Measurements from ENCODE around the gene TXN2.
"Not testable (repeated sequence)": the region's sequence is repeated elsewhere in the genome, so short reads cannot be mapped to it uniquely, and the experiment has no call there.

The TXN2 gene

DNA sequence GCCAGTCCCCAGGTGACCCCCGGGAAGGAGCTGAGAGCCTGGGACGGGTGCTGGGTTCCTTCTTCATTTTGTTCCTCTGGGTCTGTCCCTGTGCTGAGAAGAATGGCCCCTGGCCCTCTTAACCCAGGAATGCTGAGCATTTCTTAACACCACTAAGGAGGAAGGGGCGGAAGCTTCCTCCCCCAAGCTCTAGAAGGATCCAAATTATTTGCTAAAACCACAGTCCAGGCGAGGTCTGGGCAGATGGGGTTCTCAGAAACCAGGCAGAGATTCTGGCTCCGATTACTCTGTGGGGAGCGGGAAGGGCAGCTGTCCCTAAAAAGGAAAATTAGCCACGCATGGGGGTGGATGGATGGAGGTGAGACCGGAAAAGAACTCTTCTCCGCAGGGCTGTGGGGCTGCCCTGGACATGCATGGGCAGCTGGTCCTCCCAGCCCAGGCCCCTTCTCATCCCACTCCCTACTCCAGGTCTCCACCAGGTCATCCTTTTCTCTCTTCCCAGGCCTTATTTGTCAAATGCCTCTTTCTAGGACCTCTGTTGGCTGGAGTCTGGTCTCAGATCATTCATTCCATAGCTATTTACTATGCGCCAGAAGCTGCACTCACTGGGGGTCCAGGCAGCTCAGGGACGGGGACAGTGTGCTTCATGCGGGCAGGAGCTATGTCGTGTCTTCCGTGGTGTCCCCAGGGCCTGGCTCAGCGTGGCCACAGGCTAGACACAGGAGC is 48.7 kb downstream of the TXN2 start:
- no peak overlapping the region for H3K4me3 ChIP-seq (ENCODE audit: low read depth, low read length)
- in situ Hi-C loops (cut with HindIII; ENCODE audit: low sequenced_read_pairs) = no loop called here
- DNase-seq (ENCODE audit: low read depth) = peak; percentile 49
- TF ChIP-seq, protein P1, sequence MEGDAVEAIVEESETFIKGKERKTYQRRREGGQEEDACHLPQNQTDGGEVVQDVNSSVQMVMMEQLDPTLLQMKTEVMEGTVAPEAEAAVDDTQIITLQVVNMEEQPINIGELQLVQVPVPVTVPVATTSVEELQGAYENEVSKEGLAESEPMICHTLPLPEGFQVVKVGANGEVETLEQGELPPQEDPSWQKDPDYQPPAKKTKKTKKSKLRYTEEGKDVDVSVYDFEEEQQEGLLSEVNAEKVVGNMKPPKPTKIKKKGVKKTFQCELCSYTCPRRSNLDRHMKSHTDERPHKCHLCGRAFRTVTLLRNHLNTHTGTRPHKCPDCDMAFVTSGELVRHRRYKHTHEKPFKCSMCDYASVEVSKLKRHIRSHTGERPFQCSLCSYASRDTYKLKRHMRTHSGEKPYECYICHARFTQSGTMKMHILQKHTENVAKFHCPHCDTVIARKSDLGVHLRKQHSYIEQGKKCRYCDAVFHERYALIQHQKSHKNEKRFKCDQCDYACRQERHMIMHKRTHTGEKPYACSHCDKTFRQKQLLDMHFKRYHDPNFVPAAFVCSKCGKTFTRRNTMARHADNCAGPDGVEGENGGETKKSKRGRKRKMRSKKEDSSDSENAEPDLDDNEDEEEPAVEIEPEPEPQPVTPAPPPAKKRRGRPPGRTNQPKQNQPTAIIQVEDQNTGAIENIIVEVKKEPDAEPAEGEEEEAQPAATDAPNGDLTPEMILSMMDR (IDR thresholded peaks at IDR 0.05; ENCODE audit: low read depth, low read length, missing control alignments) = no peak

DNA sequence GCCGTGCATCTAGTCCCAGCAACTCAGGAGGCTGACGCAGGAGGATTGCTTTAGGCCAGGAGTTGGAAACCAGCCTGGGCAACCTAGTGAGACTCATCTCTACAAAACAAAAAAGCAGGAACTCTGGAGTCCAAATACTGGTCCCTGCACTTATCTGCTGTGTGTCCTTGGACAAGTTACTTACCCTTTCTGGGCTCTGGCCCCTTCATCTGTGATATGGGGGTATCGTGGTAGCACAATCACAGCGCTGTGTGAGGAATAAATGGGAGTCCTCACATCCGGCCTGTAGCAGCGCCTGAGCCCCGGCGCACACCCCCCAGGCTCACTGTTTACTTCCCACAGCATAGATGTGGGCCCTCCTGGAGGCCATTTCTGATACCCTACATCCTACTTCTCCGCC is 49.5 kb downstream of the TXN2 start:
- DNase-seq (ENCODE audit: low read depth) = no peak
- in situ Hi-C loops (cut with HindIII; ENCODE audit: low sequenced_read_pairs) = no loop called here
- H3K4me3 ChIP-seq (ENCODE audit: low read depth, low read length) = no peak overlapping the region
- TF ChIP-seq, protein P1 (IDR thresholded peaks at IDR 0.05; ENCODE audit: low read depth, low read length, missing control alignments) = no peak

DNA sequence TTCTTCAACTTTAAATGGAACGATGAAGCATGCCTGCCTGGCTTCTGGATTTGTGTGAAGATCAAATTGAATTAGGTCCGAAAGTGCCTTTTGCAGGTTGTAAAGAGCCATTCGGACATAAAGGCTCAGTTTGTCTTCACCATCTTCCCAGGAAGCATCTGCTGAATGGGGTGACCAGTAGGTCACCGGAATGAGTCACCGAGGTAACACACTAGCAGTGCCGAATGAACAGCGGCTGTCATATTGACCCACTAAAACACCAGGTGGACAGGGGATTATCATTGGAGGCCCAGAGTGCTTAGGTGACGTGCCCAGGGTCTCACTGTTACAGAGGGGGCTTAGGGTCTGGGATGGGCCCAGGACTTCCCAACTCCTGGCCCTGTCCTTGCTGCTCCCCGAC is 50.6 kb downstream of the TXN2 start:
- H3K4me3 ChIP-seq (ENCODE audit: low read depth, low read length) = no peak overlapping the region
- no peak for DNase-seq (ENCODE audit: low read depth)
- TF ChIP-seq, protein P1 (IDR thresholded peaks at IDR 0.05; ENCODE audit: low read depth, low read length, missing control alignments) = no peak
- in situ Hi-C loops (cut with HindIII; ENCODE audit: low sequenced_read_pairs) = no loop called here

DNA sequence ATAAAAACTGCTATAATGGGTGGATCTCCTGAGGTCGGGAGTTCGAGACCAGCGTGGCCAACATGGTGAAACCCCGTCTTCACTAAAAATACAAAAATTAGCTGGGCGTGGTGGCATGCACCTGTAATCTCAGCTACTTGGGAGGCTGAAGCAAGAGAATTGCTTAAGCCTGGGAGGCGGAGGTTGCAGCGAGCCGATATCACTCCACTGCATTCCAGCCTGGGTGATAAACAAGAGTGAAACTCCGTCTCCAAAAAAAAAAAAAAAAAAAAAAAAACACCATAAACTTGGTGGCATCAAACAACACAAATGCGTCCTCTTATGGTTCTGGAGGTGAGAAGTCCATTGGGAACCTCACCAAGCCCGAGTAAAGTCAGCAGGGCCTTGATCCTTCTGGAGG is 53.5 kb downstream of the TXN2 start:
- H3K4me3 ChIP-seq (ENCODE audit: low read depth, low read length); DNase-seq (ENCODE audit: low read depth); in situ Hi-C loops (cut with HindIII; ENCODE audit: low sequenced_read_pairs): not testable (repeated sequence)

DNA sequence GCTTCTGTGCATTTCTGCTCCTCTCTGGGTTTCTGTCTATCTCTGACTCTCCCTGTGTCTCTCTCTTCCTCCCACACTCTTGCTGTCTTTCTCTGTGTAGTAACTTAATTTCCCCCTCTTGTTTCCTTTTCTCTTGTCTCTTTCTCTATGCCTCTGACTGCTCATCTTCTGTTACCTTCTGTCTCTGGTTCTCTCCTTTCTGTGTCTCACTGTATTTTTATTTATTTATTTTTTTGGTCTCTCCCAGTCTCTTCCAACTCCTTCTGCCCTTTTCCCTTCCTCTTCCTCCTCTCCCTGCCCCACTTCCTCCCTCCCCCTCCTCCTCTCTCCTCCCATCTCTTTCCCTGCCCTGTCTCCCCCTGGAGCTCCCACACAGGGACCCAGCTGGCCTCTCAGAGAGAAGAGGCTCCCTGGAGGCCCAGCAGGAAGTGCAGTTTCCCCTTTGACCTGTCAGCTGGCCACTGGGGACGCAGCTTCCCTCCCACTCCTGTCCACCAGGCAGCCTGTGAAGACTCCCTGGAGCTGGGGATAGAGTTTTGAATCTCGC is 55.4 kb downstream of the TXN2 start:
- H3K4me3 ChIP-seq (ENCODE audit: low read depth, low read length) = no peak overlapping the region
- in situ Hi-C loops (cut with HindIII; ENCODE audit: low sequenced_read_pairs) = no loop called here
- DNase-seq (ENCODE audit: low read depth) = no peak
- TF ChIP-seq, protein P1 (IDR thresholded peaks at IDR 0.05; ENCODE audit: low read depth, low read length, missing control alignments) = no peak

DNA sequence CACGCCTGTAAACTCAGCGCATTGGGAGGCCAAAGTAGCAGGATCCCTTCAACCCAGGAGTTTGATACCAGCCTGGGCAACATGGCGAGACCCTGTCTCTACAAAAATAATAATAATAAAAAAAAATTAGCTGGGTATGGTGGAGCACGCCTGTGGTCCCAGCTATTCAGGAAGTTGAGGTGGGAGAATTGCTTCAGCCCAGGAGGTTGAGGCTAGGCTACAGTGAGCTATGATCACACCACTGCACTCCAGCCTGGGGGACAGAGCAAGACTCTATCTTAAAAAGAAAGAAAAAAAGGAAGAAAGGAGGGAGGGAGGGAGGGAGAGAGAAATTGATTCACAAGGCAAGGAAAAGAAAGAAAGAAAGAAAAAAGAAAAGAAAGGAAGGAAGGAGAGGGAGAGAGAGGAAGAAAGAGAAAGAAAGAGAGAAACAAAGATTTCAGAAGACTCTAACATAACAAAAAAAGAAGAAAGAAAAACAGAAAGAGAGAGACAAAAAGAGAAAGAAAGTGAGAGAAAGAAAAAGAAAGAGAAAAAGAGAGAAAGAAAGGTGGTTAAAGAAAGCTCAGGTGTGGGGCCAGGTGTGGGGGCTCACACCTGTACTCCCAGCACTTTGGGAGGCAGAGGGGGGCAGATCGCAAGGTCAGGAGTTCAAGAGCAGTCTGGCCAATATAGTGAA is 56.4 kb downstream of the TXN2 start:
- H3K4me3 ChIP-seq (ENCODE audit: low read depth, low read length) = no peak overlapping the region
- no peak for DNase-seq (ENCODE audit: low read depth)
- TF ChIP-seq, protein P1 (IDR thresholded peaks at IDR 0.05; ENCODE audit: low read depth, low read length, missing control alignments) = no peak
- in situ Hi-C loops (cut with HindIII; ENCODE audit: low sequenced_read_pairs) = no loop called here

DNA sequence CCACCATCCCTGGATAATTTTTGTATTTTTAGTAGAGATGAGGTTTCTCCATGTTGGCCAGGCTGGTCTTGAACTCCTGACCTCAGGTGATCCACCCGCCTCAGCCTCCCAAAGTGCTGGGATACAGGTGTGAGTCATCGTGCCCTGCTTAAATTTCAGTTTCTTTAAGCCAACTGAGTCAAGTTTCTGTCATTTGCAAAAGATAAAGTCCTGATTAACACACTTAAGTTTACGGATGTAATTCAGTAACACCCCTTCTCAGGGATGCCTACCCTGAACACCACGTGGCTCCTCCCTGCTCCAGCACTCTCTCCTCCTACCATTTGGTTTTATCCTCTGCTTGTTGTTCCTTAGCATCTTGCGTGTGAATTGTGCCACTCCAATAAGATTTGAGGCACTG is 57.0 kb downstream of the TXN2 start:
- H3K4me3 ChIP-seq (ENCODE audit: low read depth, low read length); DNase-seq (ENCODE audit: low read depth); in situ Hi-C loops (cut with HindIII; ENCODE audit: low sequenced_read_pairs): not testable (repeated sequence)

Measured in astrocyte of the cerebellum (primary cell).